Midbrain (tissue), 1 donor: ENCODE measurements around the gene HHLA2.
"Not testable (repeated sequence)": the region's sequence is repeated elsewhere in the genome, so short reads cannot be mapped to it uniquely, and the experiment has no call there.

Source experiments
- DNase-seq: peaks from one replicate; lab custom pipeline; 2025; lab: John Stamatoyannopoulos, UW

Gene HHLA2

GRCh38 chr3:108342837-108343486 lies 46.6 kb downstream of the HHLA2 start:
- no peak for DNase-seq

DNA sequence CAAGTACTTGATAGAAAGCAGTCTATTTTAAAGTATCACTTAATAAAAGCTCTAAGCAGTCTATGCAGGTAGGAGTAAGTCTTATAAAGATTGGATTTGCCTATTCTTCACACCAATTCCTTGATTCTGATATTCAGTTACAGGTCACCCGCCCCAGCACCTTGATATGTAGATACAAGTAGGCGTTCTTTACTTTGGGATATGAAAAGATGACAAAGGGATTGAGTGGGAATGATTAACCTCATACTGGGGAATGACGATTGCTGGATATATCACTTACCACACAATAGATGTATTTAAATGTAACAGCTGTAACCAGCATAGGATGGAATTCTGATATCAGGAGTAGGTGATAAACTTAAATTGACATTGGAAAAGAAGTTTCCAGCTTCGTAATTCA lies 47.1 kb downstream of the HHLA2 start:
- DNase-seq = no peak

DNA sequence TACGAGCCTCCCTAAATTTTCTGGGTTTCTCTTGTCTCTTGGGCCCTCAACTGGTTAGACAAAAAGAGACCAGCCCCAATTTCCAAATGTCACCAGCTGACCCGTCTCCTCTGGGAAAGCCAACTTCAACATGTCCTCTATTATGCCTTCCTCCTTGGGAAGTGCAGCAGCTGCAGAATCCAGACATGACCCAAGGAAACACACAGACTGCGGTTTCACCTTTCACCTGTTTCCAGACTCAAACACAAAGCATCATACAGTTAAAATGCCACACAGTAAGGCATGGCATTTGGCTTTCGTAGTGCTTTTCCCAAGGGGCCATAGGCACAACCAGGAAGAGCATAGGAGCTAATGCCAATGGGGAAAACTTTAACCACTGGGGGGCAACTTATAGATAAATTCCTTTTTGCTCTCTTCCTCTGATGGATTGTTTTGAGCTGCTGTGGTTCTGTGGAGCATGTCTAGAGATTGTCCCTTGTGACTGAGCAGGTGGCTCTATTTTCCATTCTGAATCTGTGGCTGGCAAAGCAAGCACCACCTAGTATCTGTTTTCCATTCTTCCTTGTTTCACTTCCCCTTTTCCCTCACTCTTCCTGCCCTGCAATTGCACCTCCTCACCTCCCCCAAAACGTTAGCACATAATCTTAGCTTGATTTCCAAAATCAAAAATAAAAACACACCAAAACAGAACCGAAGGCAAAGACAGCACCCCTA lies 49.3 kb downstream of the HHLA2 start:
- DNase-seq = no peak

DNA sequence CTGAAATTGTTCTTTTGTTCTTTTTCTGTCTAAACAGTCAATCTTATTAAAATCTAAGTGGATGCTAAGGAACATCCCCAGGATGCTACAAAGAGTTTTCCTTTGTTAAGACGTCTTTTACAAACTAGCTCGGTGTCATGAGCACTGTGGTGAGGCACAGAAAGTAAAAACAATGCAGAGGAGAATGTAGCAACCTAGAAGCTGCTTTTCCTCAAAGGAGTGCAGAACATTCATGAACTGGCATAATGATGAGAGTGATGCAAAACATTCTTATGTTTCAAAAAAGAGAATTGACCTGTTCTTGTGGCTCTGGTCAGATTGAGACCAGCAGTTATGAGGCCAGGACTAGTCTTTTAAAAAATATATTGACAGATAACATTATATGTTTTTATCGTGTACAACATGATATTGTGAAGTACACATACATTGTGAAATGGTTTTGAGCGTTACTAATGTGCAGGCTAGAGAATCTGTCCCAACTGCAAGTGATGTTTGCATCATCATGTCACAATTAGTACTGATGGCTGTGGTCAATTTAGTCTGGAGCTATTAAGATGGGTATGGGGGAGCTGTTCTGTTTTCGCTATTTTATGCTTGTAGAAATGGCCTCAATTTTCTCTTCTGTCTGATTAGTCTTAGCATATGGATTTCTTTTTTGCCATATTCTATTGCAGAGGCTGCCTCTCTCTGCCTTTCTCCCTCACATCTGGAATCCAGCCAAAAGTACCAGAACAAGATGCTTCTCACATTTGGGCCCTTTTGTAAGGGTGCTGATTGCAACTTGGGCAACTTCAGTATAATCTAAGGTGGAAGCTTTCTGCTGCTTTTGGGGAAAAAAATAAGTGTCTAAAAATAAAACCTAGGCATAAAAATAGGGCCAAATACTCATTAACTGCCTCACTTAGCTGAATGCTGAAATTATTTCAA lies 50.2 kb downstream of the HHLA2 start:
- no peak for DNase-seq

DNA sequence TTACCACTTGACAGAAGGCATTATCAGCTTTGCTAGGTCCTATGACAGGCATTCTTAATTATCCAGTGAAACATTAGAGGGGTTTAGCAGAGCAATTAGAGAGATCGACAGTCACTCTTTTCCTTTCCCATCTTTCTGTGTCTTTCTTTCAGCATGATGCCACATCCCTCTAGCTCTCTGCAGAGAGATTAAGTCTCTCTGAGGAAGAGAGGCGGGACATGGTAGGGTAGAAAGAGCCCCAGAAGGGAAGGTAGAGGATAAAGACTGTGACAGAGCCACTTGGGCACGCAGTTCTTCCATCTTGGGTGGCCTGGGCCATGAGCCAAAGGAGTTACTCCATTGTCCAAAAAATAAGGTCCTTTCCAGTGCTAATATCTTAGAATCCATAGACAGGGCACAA lies 55.8 kb downstream of the HHLA2 start:
- DNase-seq = no peak

- no peak for DNase-seq
Observed at GRCh38 chr3:108354562-108354961, 58.2 kb downstream of the HHLA2 start.

- no peak for DNase-seq
Observed at GRCh38 chr3:108357042-108357441, 60.7 kb downstream of the HHLA2 start.

DNA sequence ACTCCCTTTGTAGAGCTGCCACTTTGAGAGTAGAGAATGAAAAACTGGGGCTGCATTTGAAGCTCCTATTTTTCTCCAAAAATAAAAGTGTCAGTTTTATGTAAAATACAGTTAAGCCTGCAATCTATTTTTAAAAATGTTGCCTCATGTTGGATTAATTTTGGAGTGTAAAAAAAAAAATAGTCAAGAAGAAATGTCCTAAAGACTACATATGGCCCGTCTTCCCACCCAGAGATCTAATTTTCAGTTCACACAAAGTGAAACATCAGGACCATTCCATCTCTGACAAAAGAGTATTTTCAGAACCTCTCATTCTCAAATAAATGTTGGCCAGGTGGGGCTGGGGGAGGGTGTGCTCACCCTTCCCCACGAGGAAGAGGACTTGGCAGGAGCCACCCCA lies 62.7 kb downstream of the HHLA2 start:
- no peak for DNase-seq

- DNase-seq = no peak
Observed at GRCh38 chr3:108376026-108376425, 79.7 kb downstream of the HHLA2 start.

DNA sequence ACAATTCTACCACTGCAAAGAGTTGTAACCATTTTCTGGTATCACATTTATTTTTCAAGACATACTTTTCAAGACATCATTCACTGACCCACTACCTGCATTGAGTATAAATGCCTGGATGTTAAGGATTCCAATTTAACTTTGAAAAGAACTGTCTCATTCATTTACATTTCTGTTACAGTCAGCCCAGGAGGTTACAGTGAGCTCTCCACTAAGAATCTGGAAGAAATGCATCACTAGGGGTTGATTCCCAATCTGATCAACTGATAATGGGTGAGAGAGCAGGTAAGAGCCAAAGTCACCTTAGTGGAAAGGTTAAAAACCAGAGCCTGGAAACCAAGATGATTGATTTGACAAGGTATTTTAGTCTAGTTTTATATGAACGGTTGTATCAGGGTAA lies 81.0 kb downstream of the HHLA2 start:
- DNase-seq = no peak

- no peak for DNase-seq
Observed at GRCh38 chr3:108378153-108378951, 82.0 kb downstream of the HHLA2 start.

GRCh38 chr3:108378952-108379342 lies 82.6 kb downstream of the HHLA2 start:
- not testable (repeated sequence) for DNase-seq

GRCh38 chr3:108380128-108380795 lies 83.9 kb downstream of the HHLA2 start:
- DNase-seq = no peak

GRCh38 chr3:108381529-108382140 lies 85.3 kb downstream of the HHLA2 start:
- DNase-seq = no peak

- no peak for DNase-seq
Observed at GRCh38 chr3:108383306-108383705, 87.0 kb downstream of the HHLA2 start.

GRCh38 chr3:108387063-108387462 lies 90.7 kb downstream of the HHLA2 start:
- no peak for DNase-seq

DNA sequence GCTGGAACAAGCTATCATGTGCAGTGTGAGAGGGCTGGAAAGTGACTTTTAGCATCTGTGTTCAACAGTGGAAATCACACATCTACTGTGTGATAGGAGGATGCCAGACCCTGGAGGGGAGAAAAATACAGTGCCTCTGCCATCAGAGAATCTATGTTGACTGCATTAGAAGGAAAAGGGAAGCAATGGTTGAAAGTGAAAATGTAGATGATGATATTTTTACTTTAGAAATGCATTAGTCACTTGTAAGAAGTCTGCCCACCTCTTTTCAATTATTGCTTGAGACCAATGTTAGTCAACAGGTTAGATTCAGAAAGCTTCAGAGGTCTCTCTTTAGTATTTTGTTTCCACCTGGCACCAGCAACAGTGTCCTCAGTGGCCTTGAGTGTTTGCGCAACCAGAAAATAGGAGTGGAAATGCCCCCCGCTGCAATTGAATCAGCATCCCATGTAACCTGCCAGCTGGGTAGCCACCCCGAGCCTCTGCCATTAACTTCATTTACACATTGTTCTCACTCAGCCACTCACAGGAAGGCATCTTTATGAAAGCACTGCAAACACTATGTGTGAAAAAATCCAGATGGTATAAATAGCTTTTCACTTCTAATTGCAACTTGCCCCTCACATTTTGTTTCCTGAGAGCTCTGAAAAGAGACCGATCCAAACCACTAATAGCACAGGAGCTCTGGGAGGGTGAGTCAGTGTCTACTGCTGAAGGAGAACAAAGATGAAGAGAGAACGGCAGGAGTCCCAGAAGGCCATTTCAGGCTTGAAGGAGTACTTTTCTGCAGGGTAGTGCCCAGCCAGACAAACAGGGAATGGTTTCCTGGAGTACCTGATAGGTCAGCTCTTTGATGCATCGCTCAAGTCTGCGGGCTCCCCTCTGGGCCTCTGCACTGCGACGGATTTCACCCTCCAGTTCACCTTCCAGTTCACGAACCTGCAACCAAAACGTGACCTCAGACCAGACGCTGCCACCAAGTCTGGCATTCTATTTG lies 92.1 kb downstream of the HHLA2 start:
- DNase-seq = peak; percentile 30

DNA sequence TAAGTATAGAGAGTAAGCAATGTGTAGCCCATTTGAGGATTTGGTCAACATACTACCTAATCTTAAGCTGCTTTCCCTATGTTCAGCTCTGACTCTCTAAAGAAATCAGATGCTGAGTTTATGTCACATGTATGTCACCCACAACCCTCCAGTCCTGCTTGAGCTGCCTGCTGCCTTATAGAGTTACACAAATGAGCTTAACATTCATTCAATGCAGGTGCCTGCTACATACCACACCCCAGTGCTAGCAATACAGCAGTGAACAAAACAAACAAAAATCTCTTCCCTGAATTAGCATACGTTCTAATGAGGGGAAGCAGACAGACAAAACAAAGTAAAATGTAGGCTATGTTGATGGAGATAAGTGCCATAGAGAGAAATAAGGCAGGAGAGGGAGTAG lies 93.0 kb downstream of the HHLA2 start:
- no peak for DNase-seq

DNA sequence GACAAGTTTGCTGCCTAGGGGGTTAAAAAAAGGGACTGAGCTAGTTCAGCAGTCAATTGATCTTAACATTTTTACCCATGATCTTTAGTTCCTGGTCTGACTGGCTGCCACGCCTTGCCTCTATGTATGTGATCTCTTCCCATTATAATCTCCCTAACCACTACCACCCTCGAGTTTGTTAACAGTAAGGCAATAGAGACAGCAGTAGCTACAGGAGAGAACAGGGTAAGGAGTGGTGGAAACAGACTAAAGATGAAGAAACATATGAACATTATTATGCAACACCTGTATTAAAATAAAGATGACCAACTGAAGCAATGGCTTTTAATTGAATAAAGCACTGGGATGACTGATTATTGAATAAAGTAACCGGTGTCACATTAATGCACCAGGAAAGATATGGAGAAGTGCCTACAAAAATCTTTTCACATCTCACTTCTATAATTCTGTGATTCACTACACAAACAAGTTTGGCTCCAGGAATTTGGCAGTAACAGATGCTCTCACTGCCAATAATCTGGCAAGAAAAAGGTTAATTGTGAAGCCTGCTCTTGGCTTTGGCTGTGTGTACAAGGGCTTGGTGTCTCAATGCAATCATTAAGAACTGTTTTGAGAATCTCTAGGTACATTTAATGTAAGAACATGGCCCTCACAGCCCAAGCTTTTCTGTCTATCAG lies 95.7 kb downstream of the HHLA2 start:
- no peak for DNase-seq
